Suppressor macrophage (primary cell): Measurements from ENCODE around the gene ATXN7L3.

Experiments used
- DNase-seq, 4 experiments: peaks; one replicate each; pipeline ENCODE4 v3.0.0-alpha.2; 2020 to 2022

The ATXN7L3 gene

GRCh38 chr17:44218344-44219107 lies 18.8 kb upstream of the ATXN7L3 start:
- DNase-seq: peak; percentile 93 to 98 (median 96)

DNA sequence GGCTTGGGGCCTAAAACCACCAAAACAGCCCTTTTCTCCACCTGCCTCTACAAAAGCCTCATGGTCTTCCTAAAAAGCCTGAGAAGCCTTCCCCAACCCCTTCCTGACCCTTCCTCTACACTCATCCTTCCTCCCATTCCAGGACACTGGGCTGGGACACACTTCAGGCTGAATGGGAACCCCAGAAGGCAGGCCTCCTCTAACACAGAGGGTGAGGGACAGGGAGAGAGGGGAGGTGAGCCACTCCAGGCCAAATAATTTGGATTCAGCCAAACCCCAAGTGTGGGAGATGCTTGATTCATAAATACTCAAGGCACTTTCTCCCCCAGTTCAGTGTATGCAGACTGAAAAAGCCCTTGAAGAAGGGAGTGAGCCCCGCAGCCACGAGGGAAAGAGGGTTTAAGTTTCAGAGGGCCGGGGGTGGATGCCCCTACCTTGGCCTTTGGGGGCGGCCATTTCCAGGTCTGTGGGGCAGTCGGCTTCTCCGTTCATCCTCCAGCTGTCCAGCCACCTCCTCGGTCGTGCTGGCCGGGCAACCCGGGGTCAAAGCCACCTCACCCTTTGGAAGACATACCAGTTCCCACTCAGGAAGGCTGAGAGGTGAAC lies 18.2 kb upstream of the ATXN7L3 start:
- DNase-seq: no peak

DNA sequence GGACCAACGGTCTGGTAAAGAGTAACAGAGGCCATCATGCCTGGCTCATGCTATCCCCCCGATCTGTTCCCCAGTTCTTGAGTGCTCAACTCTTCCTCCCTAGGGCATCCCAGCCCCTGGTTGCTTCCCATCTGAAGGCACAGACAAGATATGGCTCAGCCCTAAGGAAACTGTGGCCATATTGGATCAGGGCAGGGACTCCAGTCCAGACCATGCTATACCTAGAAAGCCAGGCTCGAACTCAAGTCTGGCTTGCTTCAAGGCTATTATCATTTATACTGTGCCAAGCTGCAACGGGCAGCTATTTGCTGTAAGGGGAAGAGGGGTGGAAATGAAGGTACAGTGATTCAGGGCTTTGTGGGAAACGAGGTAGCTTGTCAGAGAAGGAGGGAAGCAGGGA lies 17.0 kb upstream of the ATXN7L3 start:
- DNase-seq: no peak

- DNase-seq: no peak
These were observed 16.5 kb upstream of the ATXN7L3 start for GRCh38 chr17:44216173-44216572.

- DNase-seq: no peak
These were observed 15.2 kb upstream of the ATXN7L3 start for GRCh38 chr17:44214896-44215295.

- no peak for DNase-seq
These were observed 14.5 kb upstream of the ATXN7L3 start for GRCh38 chr17:44214230-44214494.

- no peak for DNase-seq
These were observed 13.9 kb upstream of the ATXN7L3 start for GRCh38 chr17:44213403-44214229.

GRCh38 chr17:44212507-44213402 lies 13.1 kb upstream of the ATXN7L3 start:
- DNase-seq: no peak

DNA sequence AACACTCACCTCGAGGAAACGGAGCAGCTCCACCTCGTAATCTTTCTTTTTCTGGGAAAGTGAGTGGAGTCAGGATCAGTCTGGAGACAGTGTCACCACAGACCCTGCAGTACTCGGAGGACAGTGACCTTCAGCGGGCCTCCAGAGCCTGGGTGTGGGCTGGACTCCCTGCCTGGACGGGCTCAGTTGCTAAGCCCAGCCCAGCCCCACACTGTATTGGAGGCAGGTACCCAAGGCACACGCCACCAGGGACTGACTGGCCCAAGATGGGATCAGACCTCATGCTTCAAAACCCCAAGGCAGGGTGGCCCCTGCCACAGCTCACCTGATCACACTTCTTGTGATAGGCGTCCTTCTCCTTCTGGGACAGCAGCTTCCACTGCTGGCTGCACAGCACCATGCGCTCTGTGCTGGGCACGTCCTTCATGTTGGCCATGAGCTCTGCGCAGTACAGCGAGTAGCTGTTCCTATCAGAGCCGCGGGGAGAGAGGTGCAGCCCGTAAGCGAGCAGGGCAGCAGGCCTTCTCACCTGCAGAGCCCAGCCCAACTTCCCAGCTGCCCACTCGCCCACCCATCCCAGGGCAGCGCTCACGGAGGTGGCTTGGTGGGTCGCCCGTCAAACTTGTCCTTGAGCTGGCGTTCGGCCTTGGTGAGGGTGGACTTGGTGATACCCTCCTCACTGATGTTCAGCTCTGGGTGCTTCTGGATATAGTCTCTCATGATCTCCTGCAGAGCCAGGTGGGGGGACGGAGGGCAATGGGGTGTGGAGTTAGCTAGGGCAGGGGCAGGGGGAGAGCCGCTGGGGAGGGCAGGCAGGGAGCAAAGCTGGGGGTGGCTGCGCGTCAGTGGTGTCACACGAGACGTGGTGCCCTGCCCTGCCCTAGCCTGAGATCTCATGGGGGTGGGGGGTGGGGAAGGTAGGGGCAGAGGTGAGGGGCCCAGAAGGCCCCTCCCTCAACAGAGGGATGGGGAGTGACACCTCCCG lies 11.9 kb upstream of the ATXN7L3 start:
- no peak for DNase-seq

- peak; percentile 95 to 97 (median 96) for DNase-seq
These were observed 10.9 kb upstream of the ATXN7L3 start for GRCh38 chr17:44210342-44211192.

DNA sequence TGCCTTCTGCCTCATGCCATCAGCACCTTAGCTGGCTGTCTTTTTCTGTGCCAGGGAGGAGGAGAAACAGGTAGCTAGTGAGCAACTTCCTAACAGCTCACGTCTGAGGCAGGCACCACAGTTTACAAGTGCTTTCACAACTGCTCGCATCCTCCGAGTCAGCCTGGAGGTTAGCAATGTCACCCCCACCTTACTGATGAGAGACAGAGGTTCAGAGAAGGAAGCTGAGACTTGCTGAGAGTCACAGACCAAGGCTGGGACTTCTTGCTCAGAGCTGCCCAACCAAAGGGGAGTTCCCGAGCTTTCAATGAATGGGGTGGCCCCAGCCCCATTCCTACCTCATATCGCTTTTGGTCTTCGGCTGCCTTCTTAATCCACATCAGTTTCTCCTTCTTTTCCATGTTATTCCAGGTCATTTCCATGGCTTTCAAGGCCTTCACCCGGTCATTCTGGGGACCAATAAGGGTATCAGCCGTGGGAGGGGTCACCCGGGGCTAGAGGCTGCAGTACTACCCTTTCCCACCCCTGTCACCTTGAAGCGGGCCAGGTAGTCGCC lies 10.2 kb upstream of the ATXN7L3 start:
- DNase-seq: no peak

DNA sequence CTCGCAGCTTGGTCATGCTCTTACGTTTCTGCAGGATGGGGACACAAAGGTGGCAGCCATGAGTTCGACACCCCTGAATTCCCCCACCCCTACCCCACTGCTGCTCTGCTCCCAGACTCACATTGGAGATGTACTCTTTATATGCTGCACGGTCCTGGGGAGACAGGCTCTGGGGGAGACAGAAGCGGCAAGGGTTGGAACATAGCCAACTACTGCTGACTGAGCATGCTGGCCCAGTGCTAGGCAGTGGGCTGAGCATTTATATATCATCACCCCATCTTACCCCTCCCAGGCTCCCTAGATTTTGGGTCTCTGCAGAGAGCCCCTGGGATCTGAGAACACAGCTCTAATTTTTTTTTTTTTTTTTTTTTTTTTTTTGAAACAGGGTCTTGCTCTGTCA lies 8.1 kb upstream of the ATXN7L3 start:
- no peak for DNase-seq

GRCh38 chr17:44207319-44207718 lies 7.6 kb upstream of the ATXN7L3 start:
- no peak for DNase-seq

DNA sequence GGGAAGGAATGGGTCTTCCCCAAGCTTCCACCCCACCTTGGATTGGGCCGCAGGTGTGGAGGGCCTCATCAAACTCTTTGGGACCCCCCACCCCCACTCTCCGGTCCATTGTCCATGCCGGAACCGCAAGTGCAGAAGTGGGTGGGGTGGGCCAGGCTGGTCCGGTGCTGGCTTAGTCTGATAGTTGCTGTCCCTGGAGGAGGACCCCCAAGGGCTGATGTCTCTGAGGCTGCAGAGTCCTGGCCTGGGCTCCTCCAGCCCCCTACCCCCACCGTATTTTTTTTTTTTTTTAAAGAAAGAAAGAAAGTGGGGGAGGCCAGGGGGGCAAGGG lies 7.1 kb upstream of the ATXN7L3 start:
- DNase-seq: no peak

GRCh38 chr17:44205962-44206824 lies 6.5 kb upstream of the ATXN7L3 start:
- no peak for DNase-seq

GRCh38 chr17:44204441-44204882 lies 4.8 kb upstream of the ATXN7L3 start:
- peak; percentile 19 to 58 (median 45) for DNase-seq

DNA sequence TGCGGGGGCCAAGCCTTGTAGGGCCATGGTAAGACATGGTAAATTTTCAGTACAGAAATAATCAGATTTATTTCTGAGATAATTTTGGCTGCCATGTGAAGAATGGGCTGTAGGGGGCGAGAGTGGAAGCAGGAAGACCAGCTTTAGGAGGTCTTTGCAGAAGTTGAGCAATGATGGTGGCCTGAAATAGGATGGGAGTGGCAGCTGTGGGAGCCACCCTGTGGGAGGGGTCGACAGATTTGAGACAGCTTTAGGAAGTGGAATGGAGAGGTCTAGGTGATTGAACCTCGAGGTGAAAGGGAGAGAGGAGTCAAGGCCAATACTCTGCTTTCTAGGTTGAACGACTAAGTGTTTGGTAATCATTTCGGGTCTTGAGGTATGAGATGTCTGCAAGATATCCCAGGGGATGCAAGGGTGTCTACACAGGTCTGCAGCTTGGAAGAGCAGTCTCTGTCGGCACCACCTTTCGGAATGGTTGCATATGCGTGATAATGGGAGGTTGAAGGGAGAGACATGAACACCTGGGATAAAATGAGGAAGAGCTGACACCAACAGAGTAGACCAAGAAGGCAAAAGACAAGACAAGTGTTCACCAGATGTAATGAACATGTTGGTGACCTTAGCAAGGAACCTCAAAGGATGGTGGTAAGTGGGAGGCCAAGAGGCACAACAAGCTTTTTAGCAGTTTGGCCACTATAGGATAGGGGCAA lies 4.2 kb upstream of the ATXN7L3 start:
- DNase-seq: peak; percentile 66 to 81 (median 75)

DNA sequence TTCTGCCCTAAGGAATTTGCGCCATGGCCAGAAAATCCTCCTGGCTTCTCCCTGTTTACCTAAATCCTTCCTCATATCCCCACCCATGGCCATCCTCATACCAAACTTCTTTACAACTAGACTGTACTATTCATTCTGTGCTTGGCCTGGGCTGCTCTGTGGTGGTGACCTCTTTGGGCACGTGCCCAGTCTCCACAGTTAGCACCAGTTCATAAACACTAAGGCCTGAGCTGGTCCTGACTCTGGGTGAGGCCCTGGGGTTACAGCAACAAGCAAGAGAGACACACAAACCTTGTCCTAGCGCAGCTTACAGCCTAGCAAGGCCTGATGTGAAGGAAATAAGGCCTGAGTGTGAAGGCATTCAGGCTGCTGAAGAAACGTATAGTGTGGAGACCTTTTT lies 3.1 kb upstream of the ATXN7L3 start:
- DNase-seq: no peak
